HG02678 (cell line): ENCODE results near the gene TSPAN3.

Experiments
- ATAC-seq: cut with Tn5 transposase; IDR thresholded peaks from one replicate; pipeline ENCODE4 v1.9.1; 2021; ENCODE audit warnings: mild to moderate bottlenecking, moderate library complexity; ENCODE audit not compliant: unreplicated experiment

TSPAN3 gene

DNA sequence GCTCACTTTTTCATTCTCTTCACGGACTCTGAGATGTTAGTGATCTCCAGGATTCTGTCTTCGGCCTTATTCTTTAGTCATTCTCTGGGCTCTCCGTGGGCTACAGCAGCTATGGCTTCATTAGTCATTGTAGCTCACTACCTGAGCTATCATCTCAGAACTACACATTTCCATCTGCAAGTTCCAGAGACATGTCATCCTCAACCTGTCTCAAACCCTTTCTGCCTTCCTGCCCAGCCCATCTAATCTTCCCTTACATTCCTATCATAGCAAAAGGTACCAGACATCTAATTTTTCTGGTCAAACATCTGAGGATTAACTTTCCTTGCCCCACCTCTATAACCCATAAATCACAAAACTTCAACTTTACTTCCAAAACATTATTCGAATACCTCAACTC is 13.2 kb downstream of the TSPAN3 start:
- ATAC-seq, result no peak

DNA sequence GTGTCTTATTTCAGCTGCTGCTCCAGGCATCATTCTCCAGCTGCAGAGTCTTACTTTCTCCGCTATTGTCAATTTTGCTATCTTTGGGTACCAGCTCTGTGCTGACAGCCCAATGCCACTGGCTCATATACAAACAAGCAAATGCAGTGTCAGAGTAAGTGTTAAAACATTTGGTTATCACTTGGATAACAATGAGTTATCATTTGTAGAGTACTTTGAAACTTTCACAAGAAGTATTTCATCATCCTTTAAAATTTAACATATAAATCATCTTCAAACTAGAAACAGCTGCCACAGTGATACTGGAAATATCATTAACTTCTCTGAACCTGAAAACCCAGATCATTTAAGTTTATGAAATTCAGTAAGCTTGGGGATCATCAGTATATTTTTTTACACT is 13.8 kb downstream of the TSPAN3 start:
- ATAC-seq, result no peak

DNA sequence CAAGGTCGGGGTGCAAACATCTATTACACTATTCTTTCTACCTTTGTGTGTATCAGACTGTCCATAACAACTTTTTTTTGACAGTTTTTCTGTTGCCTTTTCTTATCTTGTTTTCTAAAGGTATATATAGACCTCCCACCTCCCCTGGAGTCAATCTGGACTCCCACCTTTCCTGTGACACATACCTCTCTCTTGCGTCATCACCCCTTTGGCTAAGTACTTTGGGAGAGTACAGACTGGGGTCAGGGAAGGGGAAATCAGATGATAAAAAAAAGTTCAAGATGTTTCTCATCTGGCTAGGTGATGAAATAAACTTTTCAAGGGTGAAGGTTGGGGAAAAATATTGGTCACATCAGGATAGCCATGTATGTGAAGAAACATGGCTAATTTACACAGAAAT is 17.2 kb downstream of the TSPAN3 start:
- ATAC-seq, result no peak

DNA sequence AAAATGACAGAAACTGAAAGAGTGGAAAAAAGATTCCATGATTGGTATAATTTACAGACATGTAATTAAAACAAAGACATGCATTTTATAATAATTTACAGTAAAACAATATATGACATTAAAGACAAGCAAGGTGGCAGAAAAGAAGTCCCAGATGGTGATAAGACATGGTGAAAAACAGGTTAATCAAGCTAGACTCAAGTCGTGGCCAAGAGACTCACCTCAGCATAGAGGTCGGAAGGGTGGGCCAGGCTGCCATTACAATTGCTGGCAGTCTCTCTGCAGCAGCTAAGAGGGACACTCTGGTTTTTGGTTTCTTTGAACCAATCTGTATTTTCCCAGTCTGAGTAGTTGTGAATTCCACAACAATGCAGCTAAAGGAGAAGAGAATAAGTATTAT is 18.4 kb downstream of the TSPAN3 start:
- no peak for ATAC-seq

DNA sequence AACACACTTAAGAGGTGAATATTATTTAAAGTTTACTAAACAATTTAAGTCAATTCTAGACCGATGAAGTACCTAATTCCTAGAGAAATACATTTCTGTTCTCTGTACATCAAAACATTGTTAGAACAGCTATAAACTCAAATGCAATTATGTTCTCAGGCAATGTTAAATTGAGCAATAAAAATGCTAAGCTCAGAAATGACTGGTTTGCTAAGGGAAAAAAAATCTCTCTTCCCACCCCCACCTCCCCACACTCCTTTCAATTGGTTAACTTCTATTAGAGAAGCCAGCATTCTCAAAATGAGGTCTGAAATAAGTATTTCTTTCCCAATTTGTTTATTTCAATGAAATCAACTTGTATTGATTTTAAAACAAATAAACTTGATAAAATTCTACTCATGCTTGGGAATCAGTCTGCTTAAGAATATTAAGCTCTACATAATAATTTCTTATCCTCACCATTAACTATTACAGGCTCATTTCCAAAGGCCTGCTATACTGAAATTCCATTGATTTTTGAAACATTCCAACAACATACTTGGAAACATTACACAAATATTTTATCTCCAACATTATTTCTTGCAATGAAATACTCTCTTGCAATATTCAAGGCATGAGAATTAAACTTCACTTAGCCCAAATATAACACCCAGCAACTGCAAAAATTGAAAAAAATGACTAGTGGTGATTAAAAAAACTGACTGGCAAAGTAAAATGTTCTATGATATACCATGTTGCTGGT is 22.6 kb downstream of the TSPAN3 start:
- no peak for ATAC-seq

DNA sequence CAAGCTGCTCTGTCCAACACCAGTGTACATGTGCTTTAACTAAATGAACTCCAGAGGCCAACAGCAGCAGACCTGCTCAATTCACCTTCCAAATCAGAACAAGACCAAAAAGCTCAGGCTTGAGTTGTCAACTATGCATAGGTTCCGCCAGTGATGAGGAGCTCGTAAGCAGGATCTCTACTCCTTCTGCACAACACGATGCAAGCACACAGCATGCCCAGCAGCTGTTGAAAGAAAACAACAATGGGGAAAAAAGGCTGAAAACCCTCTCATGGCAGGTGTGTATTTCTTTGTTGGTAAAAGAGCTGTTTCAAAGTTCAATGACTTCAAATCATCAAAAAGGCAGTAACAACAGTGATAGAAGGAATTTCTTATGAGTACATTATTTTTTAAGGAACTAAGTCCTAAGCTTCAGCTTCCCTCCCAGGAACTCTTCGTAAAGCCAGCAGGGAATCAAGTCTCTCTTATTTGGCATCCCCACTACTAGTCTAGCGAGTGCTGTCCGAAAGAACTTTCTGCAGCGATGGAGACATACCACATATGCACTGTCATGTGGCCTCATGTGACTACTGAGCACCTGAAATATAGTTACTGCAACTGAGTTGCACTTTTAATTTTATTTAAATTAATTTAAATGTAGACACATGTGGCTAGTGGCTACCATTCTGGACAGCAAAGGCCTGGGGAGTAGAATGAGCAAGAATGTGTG is 24.1 kb downstream of the TSPAN3 start:
- ATAC-seq, result no peak

DNA sequence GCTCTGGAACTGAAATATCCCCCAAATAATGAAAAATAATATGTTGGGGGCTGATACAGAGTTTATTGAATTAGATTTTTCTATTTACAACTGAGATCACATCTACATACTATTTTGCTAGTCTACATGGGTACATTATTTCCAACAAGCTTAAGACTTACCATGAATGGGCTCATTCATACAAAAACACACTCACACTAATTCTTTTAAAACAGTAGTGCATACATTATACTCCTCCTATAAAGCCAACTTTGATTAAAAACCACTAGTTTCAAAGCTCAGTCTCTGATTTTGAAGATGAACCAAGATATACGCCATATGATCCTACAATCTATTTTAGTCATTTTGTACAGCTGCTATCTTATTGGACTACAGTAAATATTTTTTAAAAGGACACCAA is 24.9 kb downstream of the TSPAN3 start:
- no peak for ATAC-seq

DNA sequence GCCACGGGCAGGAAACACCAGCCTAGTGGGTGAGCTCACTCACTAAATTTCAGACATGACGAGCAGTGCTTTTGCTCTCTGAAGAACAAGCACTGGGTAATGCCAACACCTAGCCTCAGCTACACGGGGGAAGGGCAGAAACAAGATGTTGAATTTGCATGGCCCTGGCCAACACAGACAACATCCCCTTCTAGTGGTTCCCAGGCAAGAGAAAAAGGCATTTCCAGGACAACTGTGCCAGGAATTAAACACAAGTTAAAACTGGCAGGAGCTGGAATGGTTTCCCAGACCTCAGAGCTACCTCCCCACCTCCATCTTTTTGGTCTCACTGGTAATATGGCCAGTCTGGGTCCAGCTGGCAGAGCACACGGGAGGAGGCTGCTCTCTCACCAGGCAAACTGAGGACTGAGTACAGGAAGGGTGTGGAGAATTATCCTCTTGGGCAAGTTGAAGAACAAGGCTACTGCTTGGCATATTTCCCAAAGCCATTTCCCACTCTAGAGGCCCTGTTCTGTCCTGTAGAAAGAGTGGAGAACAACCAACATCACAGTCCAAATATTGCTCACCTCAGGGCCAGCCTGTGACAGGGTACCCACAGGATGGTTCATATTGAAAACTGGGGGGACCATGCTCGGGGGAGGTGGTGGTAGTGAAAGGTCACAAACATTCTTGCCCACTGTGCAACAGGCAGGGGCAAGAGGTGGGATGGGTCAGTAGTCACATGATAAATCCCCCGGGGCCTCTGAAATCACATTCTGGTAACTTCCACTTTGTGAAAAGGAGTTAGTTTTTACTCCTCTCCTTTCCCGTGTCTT is 26.5 kb downstream of the TSPAN3 start:
- no peak for ATAC-seq

DNA sequence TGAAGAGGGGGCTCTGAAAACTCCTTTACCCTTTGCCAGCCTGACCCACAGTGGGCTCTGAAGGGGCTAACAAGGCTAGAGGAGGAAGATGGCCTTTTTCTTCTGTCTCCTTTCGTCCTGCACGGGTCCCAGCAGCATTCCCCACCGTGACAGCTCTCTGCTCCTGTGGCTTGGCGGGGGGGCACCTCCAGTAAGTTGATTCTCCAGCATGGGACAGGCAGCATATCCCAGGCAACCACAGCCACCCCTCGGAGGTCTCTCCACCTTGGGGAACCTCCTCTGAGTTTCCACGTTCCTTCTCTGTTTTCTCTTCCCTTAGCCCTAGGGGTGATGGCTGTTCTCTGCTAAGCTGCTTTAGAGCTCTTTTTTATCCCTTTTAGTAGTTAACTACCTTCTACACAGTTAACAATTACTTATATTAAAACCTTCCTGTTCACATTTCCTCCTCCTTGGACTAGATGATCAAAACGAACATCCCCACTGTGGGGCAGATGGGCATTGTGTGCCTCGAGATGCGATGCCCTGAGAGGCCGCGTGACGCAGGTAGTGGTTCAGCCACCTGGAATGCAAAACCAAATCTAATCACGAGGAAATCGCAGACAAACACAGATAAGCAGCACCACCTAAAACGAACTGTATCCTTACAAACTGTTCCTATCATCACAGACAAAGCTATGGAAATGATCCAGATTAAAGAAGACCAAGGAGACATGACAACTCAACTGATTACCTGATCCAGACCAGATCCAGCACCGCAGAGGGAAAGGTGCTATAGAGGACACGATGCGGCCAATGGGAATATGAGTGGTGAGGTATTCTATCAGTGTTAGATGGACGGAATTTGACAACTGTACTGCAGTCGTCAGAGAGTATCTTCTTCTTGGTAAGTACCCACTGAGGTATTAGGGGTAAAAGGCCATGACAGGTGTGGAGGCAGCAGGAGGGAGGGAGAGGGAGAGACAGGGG is 27.7 kb downstream of the TSPAN3 start:
- no peak for ATAC-seq

DNA sequence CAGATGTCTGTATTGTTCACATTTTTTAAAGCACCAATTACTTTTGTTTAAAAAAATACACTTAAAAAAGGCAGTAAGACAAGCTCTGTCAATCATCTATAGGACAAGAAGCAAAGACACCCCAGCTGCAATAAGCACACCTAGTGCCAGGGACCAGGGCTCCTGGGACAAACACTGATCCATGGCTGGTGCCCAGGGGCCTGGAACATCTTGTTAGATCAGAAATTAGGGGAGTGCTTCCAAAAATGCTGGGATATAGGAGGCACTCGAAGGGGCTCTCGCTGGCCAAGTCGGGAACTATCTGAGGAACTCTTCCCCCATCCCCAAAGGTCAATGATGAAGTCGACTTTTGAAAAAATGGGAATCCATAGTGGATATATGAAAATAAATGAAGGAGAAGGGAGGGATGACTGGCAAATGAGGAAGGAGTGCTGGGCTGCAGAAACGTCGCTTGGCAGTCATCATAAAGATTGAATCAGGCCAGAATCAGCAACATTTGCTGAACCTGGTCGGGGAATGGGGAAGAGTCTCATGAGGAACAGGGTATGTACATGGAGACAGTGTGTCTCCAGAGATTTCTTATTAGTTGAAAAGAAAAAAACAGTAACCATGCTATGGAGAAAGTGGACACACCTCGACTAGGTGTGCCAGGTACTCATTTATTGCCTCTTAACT is 28.5 kb downstream of the TSPAN3 start:
- no peak for ATAC-seq

DNA sequence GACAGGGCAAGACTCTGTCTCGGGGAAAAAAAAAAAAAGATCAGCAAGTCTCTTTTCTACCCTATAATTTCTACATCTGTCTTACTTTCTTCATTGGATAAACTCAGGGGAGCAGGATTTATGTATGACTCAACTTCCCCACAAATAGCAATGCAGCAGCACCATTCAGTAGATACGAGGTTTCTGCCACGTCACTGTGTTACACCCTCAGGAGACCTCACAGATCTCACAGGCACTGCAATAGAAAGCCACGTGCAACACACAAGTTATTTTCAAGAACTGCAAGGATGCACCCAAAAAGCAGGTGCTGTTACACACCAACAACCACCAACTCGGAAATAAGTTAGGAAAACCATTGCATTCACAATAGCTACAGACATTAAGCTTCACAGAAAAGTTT is 30.2 kb downstream of the TSPAN3 start:
- no peak for ATAC-seq

DNA sequence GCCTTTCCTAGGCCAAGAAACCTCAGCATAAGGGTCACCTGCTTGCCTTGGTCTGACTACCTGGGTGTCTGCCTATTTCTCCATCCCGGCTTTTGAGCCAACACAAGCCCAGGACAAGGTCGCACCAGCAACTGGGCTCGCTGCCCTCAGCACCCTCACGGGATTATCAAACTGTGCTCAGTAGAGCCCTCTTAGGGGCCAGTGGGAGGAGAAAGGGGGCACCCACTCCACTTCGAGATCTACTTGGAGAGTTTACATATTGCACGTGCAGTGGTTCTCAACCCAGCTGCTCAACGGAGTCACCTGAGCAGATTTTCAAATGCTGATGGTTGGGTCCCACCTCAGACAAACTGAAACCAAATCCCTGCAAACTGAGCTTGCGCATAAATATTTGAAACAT is 31.1 kb downstream of the TSPAN3 start:
- ATAC-seq, result no peak

DNA sequence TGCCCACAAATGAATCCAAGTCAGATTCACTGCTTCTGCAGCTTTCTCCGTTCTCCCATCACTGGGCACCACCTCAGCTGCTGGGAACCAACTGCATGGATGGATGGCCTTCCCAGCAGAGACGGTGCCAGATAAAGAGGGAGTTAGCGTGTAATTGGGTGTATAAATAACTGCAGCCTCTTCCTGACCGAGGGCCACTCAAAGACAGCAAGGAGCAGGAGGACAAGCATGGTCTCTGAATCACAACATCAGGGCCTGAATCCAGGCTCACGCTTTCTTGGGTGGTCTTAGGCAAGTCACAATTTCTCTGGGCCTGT is 31.7 kb downstream of the TSPAN3 start:
- ATAC-seq, result no peak

DNA sequence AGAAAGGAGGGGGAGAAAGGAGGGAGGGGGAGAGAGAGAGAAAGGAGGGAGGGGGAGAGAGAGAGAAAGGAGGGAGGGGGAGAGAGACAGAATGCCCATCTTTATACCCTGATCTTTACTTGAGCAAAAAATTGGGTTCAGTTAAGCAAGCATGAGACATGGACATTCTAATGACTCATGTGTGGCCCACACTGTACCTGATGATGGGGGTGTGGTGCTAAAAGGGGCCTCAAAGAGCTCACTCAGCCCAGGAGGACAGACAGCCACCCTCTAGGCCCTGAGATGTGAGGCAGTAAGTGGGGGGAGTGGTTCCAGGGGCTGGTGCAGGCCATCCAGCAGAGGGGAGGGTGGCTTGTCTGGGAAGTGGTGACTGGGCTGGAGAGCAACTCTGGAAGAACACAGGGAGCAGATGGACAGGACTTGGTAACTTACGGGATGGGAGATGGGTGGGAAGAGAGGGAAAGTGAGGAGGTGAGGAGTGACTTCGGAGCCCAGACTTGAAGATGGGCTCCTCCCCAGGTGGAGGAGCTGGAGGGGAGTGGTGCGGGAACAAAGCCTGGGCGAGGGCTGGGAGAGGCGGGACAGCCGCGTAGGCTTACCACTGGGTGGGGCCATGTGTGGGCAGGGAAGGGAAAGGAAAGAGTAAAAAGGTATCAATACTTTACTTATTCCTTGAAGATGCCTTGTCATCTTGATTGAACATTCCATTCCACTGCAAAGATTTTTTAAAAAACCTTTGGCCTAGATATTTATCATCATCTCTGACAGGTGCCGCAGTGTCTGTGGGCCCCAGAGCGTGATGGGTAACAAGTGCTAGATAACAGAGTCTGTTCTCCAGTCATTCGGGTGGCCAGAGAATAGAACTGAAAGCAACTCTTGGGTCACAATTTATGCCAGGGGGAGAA is 32.3 kb downstream of the TSPAN3 start:
- ATAC-seq, result no peak

DNA sequence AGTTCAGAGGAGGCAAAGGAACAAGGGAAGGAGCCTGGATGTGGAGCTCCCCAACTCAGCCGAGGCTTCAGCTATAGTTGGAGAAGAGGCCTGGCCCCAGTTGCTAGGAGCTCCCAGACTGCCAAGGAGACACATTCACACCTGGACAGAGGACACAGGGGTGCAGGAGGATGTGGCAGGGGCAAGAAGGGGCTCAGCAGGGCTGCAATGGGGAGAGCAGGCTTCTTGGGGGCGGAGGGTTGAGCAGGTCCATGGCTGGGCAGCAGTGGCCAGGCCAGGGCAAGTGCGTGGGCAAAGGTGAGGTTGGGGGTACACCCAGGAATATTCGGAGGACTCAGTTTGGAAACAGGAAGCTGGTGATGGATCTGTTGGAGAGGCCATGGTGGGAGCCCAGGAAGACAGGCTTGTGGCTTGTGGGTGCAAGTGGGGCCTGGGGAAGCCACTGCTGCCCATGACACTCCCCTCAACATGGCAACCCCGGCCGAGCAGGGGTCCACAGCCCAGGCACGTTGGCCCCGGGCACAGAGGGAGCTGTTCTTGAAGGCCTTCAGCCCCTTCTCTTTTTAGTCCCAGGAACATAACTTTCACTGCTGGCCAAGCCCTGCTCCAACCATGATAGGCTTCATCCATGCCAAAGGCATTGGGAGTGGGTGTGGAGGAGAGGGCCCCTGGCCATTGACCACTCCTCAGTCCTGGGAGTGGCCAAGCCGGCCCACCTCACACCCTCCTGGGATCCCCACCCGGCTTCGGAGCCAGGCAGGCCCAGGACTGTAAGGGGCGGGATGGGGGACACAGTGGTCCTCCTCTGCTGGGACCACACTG is 33.3 kb downstream of the TSPAN3 start:
- no peak for ATAC-seq

DNA sequence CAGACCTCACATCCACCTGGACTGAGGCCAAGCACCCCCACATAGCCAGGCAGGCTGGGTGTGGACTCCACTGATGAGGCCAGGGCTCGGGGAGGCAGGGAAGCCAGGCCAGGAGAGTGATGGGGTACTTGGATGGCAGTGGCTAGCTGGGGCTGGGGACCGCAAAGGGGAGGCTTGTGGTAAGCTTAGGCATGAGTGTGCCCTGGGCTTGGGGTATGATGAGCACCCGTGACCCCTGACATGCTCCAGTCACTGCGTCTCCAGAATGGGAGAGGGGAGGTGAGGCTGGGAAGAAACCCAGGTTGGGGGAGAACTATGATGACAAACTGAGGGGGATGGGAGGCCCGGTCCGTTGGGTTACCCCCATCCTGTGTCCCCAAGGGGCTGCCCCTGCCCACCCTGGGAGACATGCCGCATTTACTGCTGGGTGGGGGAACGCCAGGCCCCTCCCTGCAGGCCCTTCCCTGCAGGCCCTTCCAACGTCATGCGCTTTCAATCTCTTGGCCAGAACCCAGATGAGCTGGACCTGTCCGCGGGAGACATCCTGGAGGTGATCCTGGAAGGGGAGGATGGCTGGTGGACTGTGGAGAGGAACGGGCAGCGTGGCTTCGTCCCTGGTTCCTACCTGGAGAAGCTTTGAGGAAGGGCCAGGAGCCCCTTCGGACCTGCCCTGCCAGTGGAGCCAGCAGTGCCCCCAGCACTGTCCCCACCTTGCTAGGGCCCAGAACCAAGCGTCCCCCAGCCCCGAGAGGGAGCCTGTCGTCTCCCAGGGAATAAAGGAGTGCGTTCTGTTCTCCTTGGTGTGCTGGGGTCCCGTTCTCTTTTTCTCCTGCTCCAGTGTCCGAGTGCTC is 34.1 kb downstream of the TSPAN3 start:
- no peak for ATAC-seq

DNA sequence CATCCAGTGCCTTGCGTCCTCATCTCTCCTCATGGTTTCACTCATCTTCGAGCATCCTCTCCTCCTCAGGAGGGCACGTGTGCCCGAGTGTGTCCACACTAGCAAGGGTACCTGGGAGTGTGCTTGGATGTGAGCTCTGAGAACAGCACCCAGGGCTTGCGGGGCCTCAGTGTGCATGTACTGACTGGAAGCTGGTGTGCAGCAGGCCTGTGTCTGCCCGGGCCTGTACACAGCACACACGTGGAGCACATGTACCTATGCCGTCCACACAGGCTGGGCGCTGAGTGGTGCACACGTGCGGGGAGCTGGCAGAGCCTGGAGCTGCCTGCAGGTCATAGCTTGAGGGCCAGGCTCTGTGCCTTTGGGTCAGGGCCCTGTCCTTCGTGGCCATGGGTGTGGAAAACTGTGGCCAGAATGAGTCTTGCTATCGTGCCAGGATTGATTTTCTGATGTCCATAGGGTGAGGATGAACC is 34.9 kb downstream of the TSPAN3 start:
- no peak for ATAC-seq
